WTC11 (cell line): ENCODE measurements around the gene SEC16A. TPM values are rescaled to one million over a fixed set of nuclear protein-coding genes. Genes with fewer than 3 reads are reported as not detected.

Source experiments
- ATAC-seq: fragments of 200-7000 bp; cut with Tn5 transposase; 2 replicates; pipeline ENCODE4 v1.10.0; 2021; ENCODE audit warnings: mild to moderate bottlenecking, moderate library complexity
- CTCF ChIA-PET: fragments of 300-600 bp; sonication (Branson Sonifier 250); formaldehyde crosslinking; loops from one replicate; lab custom pipeline; 2021; ENCODE audit warnings: antibody characterized with exemption; lab: Charles Lee
- POLR2A ChIA-PET: fragments of 350-600 bp; sonication (Branson Sonifier 250); formaldehyde crosslinking; loops from one replicate; lab custom pipeline; 2021; ENCODE audit warnings: antibody characterized with exemption; lab: Charles Lee
- DNase-seq: peaks from one replicate; pipeline ENCODE4 v3.0.0; 2021; ENCODE audit warnings: low spot score
- H3K27ac Mint-ChIP-seq: 2 replicates; pipeline ENCODE4 v1.8.0; 2021; ENCODE audit warnings: mixed read lengths
- H3K27me3 Mint-ChIP-seq: 2 replicates; pipeline ENCODE4 v1.8.0; 2021; ENCODE audit warnings: low read depth, mild to moderate bottlenecking, moderate library complexity, mixed read lengths
- H3K36me3 Mint-ChIP-seq: 2 replicates; pipeline ENCODE4 v1.8.0; 2021; ENCODE audit warnings: mixed read lengths
- H3K4me1 Mint-ChIP-seq: 2 replicates; pipeline ENCODE4 v1.8.0; 2022; ENCODE audit warnings: mixed read lengths
- H3K4me3 Mint-ChIP-seq: 2 replicates; pipeline ENCODE4 v1.8.0; 2021; ENCODE audit warnings: mild to moderate bottlenecking, moderate library complexity, mixed read lengths
- H3K9me3 Mint-ChIP-seq: 2 replicates; pipeline ENCODE4 v1.8.0; 2021; ENCODE audit warnings: mixed read lengths
- FOXP1 ChIP-seq: sonication (generic); formaldehyde crosslinking; IDR thresholded peaks from 2 replicates; pipeline ENCODE4 v1.8.0; 2022; ENCODE audit warnings: missing genetic modification reagents, mild to moderate bottlenecking, moderate library complexity, borderline replicate concordance
- NFYB ChIP-seq: sonication (generic); formaldehyde crosslinking; conservative IDR thresholded peaks from 2 replicates; pipeline ENCODE4 v1.8.0; 2022; ENCODE audit warnings: low read depth, missing genetic modification reagents
- RELA ChIP-seq: sonication (generic); formaldehyde crosslinking; IDR thresholded peaks from 2 replicates; pipeline ENCODE4 v1.8.1; 2022; ENCODE audit warnings: missing genetic modification reagents, mild to moderate bottlenecking, borderline replicate concordance
- SMAD3 ChIP-seq: sonication (generic); formaldehyde crosslinking; IDR thresholded peaks from 2 replicates; pipeline ENCODE4 v1.8.0; 2022; ENCODE audit warnings: missing genetic modification reagents, mild to moderate bottlenecking, borderline replicate concordance
- ZBTB21 ChIP-seq: sonication (generic); formaldehyde crosslinking; IDR thresholded peaks from 2 replicates; pipeline ENCODE4 v1.8.1; 2023; ENCODE audit warnings: mild to moderate bottlenecking, missing genetic modification reagents, borderline replicate concordance
- ZNF317 ChIP-seq: sonication (generic); formaldehyde crosslinking; IDR thresholded peaks from 2 replicates; pipeline ENCODE4 v1.8.1; 2023; ENCODE audit warnings: low read depth, mild to moderate bottlenecking, moderate library complexity, missing genetic modification reagents, borderline replicate concordance
- total RNA-seq: library from RNA; stranded (reverse); gene quantifications from 3 replicates; pipeline ENCODE4 v1.2.3, GENCODE V29; 2021
- TF ChIP-seq, protein P1 (sequence below): sonication (generic); formaldehyde crosslinking; IDR thresholded peaks from 2 replicates; pipeline ENCODE4 v1.8.0; 2022; ENCODE audit warnings: mild to moderate bottlenecking, missing genetic modification reagents
- TF ChIP-seq, protein P2 (sequence below): fragments of 250-450 bp; sonication (Bioruptor Pico); conservative IDR thresholded peaks from 2 replicates; pipeline ENCODE4 v1.9.0; 2021; ENCODE audit warnings: mild to moderate bottlenecking
- TF ChIP-seq, protein P3 (sequence below): sonication (generic); formaldehyde crosslinking; conservative IDR thresholded peaks from 2 replicates; pipeline ENCODE4 v1.8.1; 2022; ENCODE audit warnings: mild to moderate bottlenecking, missing genetic modification reagents
- TF ChIP-seq, protein P4 (sequence below): sonication (generic); formaldehyde crosslinking; IDR thresholded peaks from 2 replicates; pipeline ENCODE4 v1.8.1; 2023; ENCODE audit warnings: mild to moderate bottlenecking, missing genetic modification reagents, moderate library complexity
- TF ChIP-seq, protein P5 (sequence below): sonication (generic); formaldehyde crosslinking; IDR thresholded peaks from 2 replicates; pipeline ENCODE4 v1.8.1; 2022; ENCODE audit warnings: low read depth, mild to moderate bottlenecking, moderate library complexity, missing genetic modification reagents, borderline replicate concordance
- TF ChIP-seq, protein P6 (sequence below): sonication (generic); formaldehyde crosslinking; IDR thresholded peaks from 2 replicates; pipeline ENCODE4 v1.8.0; 2022; ENCODE audit warnings: missing genetic modification reagents
- TF ChIP-seq, protein P7 (sequence below): fragments of 250-450 bp; sonication (Bioruptor Pico); IDR thresholded peaks from 2 replicates; pipeline ENCODE4 v2.1.2; 2022; ENCODE audit warnings: mild to moderate bottlenecking, moderate library complexity

SEC16A gene
- total RNA-seq, 1 experiment from 2014 or later = 70.9 TPM

DNA sequence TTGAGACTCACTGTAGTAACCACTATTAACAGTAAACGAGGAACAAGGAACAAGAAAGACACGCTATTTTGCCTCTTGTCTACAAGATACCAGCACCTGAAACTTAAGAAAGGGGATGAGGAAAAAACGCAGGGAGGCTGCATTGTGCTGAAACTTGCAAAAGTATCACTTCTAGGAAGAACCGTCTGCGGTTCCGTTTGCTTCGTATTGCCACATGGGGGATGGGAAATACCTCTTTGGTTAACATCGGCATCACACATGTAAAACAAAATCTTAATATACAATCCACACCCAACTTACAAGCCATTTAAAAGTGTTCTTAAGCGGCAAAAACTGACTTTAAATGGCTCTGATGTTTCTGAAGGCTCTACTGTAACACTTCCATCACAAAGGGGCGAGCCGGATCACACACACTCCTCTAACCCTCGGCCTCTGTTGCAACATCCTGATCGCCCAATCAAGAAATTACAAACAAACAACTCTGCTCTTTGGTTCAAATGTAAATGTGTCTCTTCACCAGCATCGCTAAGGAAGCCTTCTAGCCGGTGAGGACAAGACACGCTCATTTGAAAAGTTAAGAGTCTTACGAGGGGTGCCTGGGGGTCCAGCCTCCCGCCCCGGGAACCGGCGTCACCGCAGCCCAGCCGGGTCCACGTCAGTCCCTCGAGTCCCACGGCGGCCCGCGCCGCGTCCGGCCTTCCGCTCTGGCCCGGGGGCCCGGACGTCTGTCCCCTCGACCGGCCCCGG is 621 bp downstream of the SEC16A start:
- ChIA-PET CTCF (no interaction called here), POLR2A (no interaction called here)
- no peaks in the 10 kb centered on the region for H3K9me3 Mint-ChIP-seq
- ATAC-seq (no peak), DNase-seq (no peak)
- H3K27ac Mint-ChIP-seq = peak overlapping the region; percentile 98
- H3K4me1 Mint-ChIP-seq = peaks cover 15% of the 10 kb centered on the region
- no peaks in the 10 kb centered on the region for H3K27me3 Mint-ChIP-seq
- TF ChIP-seq RELA (CRISPR knock-in tag) = 0 out of 2 replicates have a peak, but pooled peaks have one; percentile 34
- TF ChIP-seq, protein P1, sequence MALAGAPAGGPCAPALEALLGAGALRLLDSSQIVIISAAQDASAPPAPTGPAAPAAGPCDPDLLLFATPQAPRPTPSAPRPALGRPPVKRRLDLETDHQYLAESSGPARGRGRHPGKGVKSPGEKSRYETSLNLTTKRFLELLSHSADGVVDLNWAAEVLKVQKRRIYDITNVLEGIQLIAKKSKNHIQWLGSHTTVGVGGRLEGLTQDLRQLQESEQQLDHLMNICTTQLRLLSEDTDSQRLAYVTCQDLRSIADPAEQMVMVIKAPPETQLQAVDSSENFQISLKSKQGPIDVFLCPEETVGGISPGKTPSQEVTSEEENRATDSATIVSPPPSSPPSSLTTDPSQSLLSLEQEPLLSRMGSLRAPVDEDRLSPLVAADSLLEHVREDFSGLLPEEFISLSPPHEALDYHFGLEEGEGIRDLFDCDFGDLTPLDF (CRISPR knock-in tag) = no peak
- no peak for TF ChIP-seq SMAD3
- peaks cover 12% of the 10 kb centered on the region for H3K36me3 Mint-ChIP-seq
- H3K4me3 Mint-ChIP-seq = peak overlapping the region; percentile 87

DNA sequence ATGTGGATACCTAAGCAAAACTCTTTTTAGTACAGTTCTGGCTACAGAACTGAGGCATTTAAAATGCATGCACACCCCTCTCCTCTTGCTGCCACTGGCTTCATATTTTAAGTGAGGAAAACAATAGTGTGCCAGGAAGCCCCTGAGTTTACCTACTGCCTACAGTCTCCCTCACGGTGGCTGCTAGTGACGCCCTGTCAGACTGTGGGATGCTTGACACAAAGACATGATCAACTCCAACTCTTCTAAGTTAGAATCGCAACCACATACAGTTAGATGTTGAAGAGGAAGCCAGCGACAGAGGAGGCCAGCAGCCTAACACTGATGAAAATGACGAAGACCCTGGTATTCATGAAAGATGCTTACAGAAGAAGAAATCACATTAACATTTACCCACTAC is 1.3 kb downstream of the SEC16A start:
- peaks cover 15% of the 10 kb centered on the region for H3K4me1 Mint-ChIP-seq
- DNase-seq = no peak
- TF ChIP-seq NFYB (CRISPR knock-in tag) (no peak), ZBTB21 (CRISPR knock-in tag) (no peak), ZNF317 (CRISPR knock-in tag) (no peak), FOXP1 (CRISPR knock-in tag) (no peak)
- TF ChIP-seq, protein P2, sequence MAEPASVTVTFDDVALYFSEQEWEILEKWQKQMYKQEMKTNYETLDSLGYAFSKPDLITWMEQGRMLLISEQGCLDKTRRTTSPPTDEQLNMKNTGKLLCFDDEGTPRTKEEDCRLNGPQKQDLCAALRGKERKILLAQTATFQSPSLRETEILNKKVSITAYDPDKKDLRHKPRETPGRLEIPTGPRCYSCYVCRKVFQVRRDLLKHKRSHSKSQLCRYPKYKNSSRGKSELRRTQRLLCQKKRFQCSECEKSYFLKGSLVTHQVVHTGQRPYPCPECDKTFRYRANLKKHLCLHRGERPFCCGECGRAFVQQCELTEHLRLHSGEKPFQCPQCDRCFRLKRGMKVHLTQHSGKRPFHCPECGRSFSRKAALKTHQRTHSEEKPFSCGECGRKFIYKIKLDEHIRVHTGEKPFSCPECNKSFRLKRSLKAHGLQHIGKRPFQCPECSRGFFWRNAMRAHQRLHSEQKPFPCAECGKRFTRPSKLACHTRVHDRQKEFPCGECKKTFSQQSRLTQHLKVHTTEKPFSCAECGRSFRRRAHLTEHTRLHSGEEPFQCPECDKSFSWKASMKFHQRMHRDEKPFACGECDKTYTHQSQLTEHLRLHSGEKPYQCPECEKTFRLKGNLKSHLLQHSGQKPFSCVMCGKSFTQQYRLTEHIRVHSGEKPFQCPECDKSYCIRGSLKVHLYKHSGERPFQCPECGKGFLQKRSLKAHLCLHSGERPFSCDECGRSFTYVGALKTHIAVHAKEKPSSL (CRISPR knock-in tag) = no peak
- TF ChIP-seq, protein P3, sequence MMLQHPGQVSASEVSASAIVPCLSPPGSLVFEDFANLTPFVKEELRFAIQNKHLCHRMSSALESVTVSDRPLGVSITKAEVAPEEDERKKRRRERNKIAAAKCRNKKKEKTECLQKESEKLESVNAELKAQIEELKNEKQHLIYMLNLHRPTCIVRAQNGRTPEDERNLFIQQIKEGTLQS (CRISPR knock-in tag) = no peak
- TF ChIP-seq, protein P4, sequence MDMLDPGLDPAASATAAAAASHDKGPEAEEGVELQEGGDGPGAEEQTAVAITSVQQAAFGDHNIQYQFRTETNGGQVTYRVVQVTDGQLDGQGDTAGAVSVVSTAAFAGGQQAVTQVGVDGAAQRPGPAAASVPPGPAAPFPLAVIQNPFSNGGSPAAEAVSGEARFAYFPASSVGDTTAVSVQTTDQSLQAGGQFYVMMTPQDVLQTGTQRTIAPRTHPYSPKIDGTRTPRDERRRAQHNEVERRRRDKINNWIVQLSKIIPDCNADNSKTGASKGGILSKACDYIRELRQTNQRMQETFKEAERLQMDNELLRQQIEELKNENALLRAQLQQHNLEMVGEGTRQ (CRISPR knock-in tag) = no peak
- TF ChIP-seq, protein P5, sequence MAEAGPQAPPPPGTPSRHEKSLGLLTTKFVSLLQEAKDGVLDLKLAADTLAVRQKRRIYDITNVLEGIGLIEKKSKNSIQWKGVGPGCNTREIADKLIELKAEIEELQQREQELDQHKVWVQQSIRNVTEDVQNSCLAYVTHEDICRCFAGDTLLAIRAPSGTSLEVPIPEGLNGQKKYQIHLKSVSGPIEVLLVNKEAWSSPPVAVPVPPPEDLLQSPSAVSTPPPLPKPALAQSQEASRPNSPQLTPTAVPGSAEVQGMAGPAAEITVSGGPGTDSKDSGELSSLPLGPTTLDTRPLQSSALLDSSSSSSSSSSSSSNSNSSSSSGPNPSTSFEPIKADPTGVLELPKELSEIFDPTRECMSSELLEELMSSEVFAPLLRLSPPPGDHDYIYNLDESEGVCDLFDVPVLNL (CRISPR knock-in tag) = no peak
- TF ChIP-seq, protein P6, sequence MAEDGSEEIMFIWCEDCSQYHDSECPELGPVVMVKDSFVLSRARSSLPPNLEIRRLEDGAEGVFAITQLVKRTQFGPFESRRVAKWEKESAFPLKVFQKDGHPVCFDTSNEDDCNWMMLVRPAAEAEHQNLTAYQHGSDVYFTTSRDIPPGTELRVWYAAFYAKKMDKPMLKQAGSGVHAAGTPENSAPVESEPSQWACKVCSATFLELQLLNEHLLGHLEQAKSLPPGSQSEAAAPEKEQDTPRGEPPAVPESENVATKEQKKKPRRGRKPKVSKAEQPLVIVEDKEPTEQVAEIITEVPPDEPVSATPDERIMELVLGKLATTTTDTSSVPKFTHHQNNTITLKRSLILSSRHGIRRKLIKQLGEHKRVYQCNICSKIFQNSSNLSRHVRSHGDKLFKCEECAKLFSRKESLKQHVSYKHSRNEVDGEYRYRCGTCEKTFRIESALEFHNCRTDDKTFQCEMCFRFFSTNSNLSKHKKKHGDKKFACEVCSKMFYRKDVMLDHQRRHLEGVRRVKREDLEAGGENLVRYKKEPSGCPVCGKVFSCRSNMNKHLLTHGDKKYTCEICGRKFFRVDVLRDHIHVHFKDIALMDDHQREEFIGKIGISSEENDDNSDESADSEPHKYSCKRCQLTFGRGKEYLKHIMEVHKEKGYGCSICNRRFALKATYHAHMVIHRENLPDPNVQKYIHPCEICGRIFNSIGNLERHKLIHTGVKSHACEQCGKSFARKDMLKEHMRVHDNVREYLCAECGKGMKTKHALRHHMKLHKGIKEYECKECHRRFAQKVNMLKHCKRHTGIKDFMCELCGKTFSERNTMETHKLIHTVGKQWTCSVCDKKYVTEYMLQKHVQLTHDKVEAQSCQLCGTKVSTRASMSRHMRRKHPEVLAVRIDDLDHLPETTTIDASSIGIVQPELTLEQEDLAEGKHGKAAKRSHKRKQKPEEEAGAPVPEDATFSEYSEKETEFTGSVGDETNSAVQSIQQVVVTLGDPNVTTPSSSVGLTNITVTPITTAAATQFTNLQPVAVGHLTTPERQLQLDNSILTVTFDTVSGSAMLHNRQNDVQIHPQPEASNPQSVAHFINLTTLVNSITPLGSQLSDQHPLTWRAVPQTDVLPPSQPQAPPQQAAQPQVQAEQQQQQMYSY (CRISPR knock-in tag) = no peak
- TF ChIP-seq, protein P7, sequence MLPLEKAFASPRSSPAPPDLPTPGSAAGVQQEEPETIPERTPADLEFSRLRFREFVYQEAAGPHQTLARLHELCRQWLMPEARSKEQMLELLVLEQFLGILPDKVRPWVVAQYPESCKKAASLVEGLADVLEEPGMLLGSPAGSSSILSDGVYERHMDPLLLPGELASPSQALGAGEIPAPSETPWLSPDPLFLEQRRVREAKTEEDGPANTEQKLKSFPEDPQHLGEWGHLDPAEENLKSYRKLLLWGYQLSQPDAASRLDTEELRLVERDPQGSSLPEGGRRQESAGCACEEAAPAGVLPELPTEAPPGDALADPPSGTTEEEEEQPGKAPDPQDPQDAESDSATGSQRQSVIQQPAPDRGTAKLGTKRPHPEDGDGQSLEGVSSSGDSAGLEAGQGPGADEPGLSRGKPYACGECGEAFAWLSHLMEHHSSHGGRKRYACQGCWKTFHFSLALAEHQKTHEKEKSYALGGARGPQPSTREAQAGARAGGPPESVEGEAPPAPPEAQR (CRISPR knock-in tag) = no peak
- H3K36me3 Mint-ChIP-seq = peaks cover 18% of the 10 kb centered on the region
- POLR2A ChIA-PET = interaction anchor here (0.7 kb wide), 1 partner anchor 39 kb away, joined by 10 read pairs; no protein-coding TSS in a partner anchor
- peak overlapping the region; percentile 87 for H3K4me3 Mint-ChIP-seq
- no peaks in the 10 kb centered on the region for H3K27me3 Mint-ChIP-seq
- CTCF ChIA-PET = interaction anchor here (1.1 kb wide), 1 partner anchor 118 kb away, joined by 3 read pairs; the partner anchor contains the start of gene DNLZ
- no peak for ATAC-seq
- H3K9me3 Mint-ChIP-seq = no peaks in the 10 kb centered on the region
- peak overlapping the region; percentile 98 for H3K27ac Mint-ChIP-seq
